ENCODE results near the gene PTOV1. TPM values are rescaled to one million over a fixed set of nuclear protein-coding genes. Genes with fewer than 3 reads are reported as not detected.

The PTOV1 gene
- total and polyA plus RNA-seq, 2 of the 8 experiments (the other 6 are each of a cell fraction or from before 2014, with no cell fraction given): 147 to 251 TPM

GRCh38 chr19:49869009-49869483, 18.1 kb downstream of the PTOV1 start:
- H3K23me2 ChIP-seq (ENCODE audit: low read depth, low read length): peaks cover 15% of the 10 kb centered on the region
- H2BK15ac ChIP-seq (ENCODE audit: low read length): no peak overlapping the region
- H2BK20ac ChIP-seq (ENCODE audit: low read length): no peak overlapping the region
- peak overlapping the region; percentile 69 to 83 for H3K4me2 ChIP-seq (ENCODE audit: insufficient read depth in 1 of 2, low read depth in 2 of 2, low read length in 2 of 2)
- CTCF ChIA-PET (ENCODE audit: partially characterized antibody): interaction anchor here (0.6 to 1.2 kb wide), 5 partner anchors 21 to 201 kb away, joined by 3 to 4 read pairs (median 3); no protein-coding TSS in a partner anchor
- POLR2A ChIA-PET (ENCODE audit: partially characterized antibody): interaction anchor here (0.8 to 12.4 kb wide), 13 partner anchors 8 to 64 kb away, joined by 3 to 247 read pairs (median 4); partner anchors contain the start of genes AKT1S1, ATF5, FUZ and MED25
- H2BK12ac ChIP-seq (ENCODE audit: low read depth, low read length): no peak overlapping the region
- H2AFZ ChIP-seq (ENCODE audit: low read length): no peak overlapping the region
- H3K36me3 ChIP-seq (ENCODE audit: control insufficient read depth in 2 of 4, insufficient read depth in 4 of 4, low read length in 3 of 4): peaks cover 8 to 11% (median 10%) of the 10 kb centered on the region in 4 experiments; a peak in 7 of 8 replicates
- peak overlapping the region; percentile 26 to 61 (median 45); a peak in 7 of 8 replicates for H3K4me3 ChIP-seq (ENCODE audit: extremely low read depth in 1 of 4, insufficient read depth in 2 of 4, low read depth in 3 of 4, low read length in 4 of 4)
- H3K4me1 ChIP-seq (replicated peaks in 1 of 4; ENCODE audit: control insufficient read depth in 3 of 4, insufficient read depth in 4 of 4, low read length in 3 of 4): peaks cover 0 to 12% (median 5%) of the 10 kb centered on the region in 4 experiments; a peak in 5 of 7 replicates
- H4K5ac ChIP-seq (ENCODE audit: insufficient read length, low read depth, low read length): peak overlapping the region; percentile 10
- H2AK5ac ChIP-seq (ENCODE audit: low read depth, low read length): no peak overlapping the region
- no peak for TF ChIP-seq YY1 (IDR thresholded peaks at IDR 0.05; ENCODE audit: low read depth, low read length)
- peak; percentile 31; the same call in 1 of the 2 replicates for TF ChIP-seq KDM1A (IDR thresholded peaks at IDR 0.05; ENCODE audit: borderline replicate concordance, low read length)
- TF ChIP-seq SIX5 (IDR thresholded peaks at IDR 0.05; ENCODE audit: low read depth, low read length): no peak
- no peak for TF ChIP-seq BCL11A (IDR thresholded peaks at IDR 0.05; ENCODE audit: low read depth in 2 of 2, low read length in 2 of 2)
- TF ChIP-seq TCF12 (IDR thresholded peaks at IDR 0.05; ENCODE audit: low read depth, low read length): no peak
- no peak for TF ChIP-seq FOSL1 (IDR thresholded peaks at IDR 0.05; ENCODE audit: insufficient read depth, low read depth, low read length)
- no peak for TF ChIP-seq ASH2L (IDR thresholded peaks at IDR 0.05; ENCODE audit: low read length)
- peak; percentile 23; the same call in 1 of the 2 replicates for TF ChIP-seq MAX (IDR thresholded peaks at IDR 0.05)
- no peak for TF ChIP-seq EP300 (IDR thresholded peaks at IDR 0.05; ENCODE audit: borderline replicate concordance in 1 of 2, low read depth in 2 of 2, low read length in 2 of 2)
- no peak overlapping the region for H3K56ac ChIP-seq (replicated peaks; ENCODE audit: insufficient read length, low read depth, low read length)
- H3K27ac ChIP-seq (ENCODE audit: low read depth, low read length): no peak overlapping the region
- H3K9me3 ChIP-seq (ENCODE audit: insufficient read depth in 2 of 2, low read depth in 1 of 2, low read length in 1 of 2): no peaks in the 10 kb centered on the region
- 11% methylated on average over 12 of the region's 15 CpGs; no CpG with 5 or more reads in 1 of the 2 experiments for WGBS, 2 experiments (ENCODE audit: extremely low coverage in 1 of 2, insufficient coverage in 1 of 2, insufficient read length in 1 of 2, insufficient replicate concordance in 2 of 2, low coverage in 1 of 2, low lambda C conversion rate in 2 of 2, missing lambda C conversion rate in 1 of 2)
- peaks cover 0 to 23% of the 10 kb centered on the region in 2 experiments; a peak in 2 of 4 replicates for H3K79me2 ChIP-seq (ENCODE audit: control insufficient read depth in 1 of 2, insufficient read depth in 2 of 2, low read length in 2 of 2)
- H3K9ac ChIP-seq (replicated peaks in 1 of 4; ENCODE audit: extremely low read depth in 1 of 4, low read depth in 3 of 4, low read length in 3 of 4): peak overlapping the region in 1 of 4 experiments; percentile 58; a peak in 1 of 7 replicates
- peaks cover 3 to 9% of the 10 kb centered on the region in 2 experiments for H4K20me1 ChIP-seq (replicated peaks in 1 of 2; ENCODE audit: control insufficient read depth in 1 of 2, insufficient read depth in 2 of 2, low read length in 2 of 2)
- H3K79me1 ChIP-seq (ENCODE audit: low read depth, low read length): peaks cover 12% of the 10 kb centered on the region
- no peak overlapping the region for H3K18ac ChIP-seq (ENCODE audit: extremely low read depth, low read length)
- no peak overlapping the region for H4K8ac ChIP-seq (ENCODE audit: extremely low read depth, insufficient read depth, low read length)
- peak in 1 of 2 experiments; percentile 91 for DNase-seq (ENCODE audit: low read depth in 1 of 2, low spot score in 2 of 2)
- no peak for FAIRE-seq
- no peak overlapping the region for H2BK120ac ChIP-seq (replicated peaks; ENCODE audit: low read depth, low read length)
- H3K27me3 ChIP-seq (replicated peaks in 1 of 4; ENCODE audit: control insufficient read depth in 3 of 4, extremely low read depth in 1 of 4, insufficient read depth in 3 of 4, low read length in 3 of 4): no peaks in the 10 kb centered on the region
- H3K4ac ChIP-seq (replicated peaks; ENCODE audit: insufficient read length, low read depth, low read length): peak overlapping the region; percentile 33
- no peak overlapping the region for H3K14ac ChIP-seq (ENCODE audit: insufficient read length)
- no peak overlapping the region for H3K23ac ChIP-seq (ENCODE audit: insufficient read length)
- peak overlapping the region; percentile 60; the same call in 1 of the 2 replicates for H2BK5ac ChIP-seq (ENCODE audit: low read depth, low read length)
- peak overlapping the region; percentile 15 for H4K91ac ChIP-seq (replicated peaks; ENCODE audit: insufficient read length, low read length)

Data from H1 (cell line).